NCI-H1092 treated with DMSO at 0.1 percent for 48 hours (cell line): Measurements from ENCODE around the gene TMEM245.
"Not testable (repeated sequence)": the region's sequence is repeated elsewhere in the genome, so short reads cannot be mapped to it uniquely, and the experiment has no call there.

Experiments
- DNase-seq: peaks from one replicate; lab custom pipeline; 2025; lab: John Stamatoyannopoulos, UW

Gene TMEM245

DNA sequence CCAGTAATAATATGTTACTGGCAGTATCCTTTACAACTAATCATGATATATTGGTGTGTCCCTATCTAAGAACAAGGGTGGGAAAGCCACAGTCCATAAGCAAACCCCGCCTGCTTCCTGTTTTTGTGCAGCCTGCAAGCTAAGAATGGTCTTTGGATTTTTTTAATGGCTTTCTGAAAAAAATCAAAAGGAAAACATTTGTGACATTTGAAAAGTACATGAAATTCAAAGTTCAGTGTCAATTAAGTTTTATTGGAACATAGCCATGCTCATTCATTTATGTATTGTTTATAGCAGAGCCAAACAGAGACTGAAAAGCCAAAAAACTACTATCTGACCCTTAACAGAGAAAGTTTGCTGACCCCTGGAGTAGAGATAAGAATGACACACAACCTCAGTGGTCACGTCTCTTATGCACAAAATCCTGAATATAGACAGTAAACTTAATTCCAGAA lies 12.8 kb upstream of the TMEM245 start:
- no peak for DNase-seq

- no peak for DNase-seq
Measured at GRCh38 chr9:109129470-109130197, 9.9 kb upstream of the TMEM245 start.

DNA sequence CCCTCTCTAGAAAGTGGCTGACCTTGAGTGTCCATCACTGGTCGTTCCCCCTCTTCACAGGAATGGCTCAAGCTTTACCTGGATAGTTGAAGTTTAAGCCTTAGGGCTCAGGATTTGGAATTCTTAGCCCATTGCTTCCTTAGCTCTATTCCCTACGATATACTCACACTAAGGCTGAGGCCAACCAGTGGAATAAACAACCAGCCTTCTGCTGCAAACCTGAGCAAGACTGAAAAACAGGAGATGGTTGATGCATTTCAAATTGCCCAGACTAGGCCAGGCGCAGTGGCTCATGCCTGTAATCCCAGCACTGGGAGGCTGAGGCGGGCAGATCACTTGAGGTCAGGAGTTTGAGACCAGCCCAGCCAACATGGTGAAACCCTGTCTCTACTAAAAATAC lies 6.9 kb upstream of the TMEM245 start:
- DNase-seq: not testable (repeated sequence)

- no peak for DNase-seq
Measured at GRCh38 chr9:109124121-109124520, 4.4 kb upstream of the TMEM245 start.

GRCh38 chr9:109122726-109123621 lies 3.2 kb upstream of the TMEM245 start:
- no peak for DNase-seq

GRCh38 chr9:109121232-109121796 lies 1.6 kb upstream of the TMEM245 start:
- DNase-seq: no peak

DNA sequence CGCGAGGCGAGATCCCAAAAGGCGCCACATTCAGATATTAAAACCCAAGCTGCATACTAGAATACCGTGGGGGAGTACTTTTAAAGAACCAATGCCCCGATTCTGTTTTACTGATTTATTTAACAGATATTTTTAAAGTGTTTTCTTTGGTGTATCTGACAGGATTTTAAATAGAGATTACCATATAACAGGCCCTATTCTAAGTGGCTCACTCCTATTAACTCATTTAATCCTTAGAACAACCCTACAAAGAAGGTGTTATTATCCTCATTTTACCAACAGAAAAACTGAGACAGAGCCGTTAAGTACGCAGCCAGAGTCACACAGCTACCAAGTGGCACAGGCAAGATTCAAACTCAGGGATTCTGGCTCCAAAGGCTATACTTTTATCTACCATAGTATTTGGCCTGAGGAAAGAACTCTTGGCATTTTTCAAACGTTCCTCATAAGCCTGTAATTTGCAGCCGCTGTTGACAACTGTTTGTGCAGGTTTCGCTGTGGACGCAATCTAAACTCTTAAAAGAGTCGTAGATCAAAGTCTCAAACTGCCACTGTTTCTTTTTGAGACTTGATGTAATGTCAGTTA lies 550 bp upstream of the TMEM245 start:
- no peak for DNase-seq

- no peak for DNase-seq
Measured at GRCh38 chr9:109118808-109119438, 824 bp downstream of the TMEM245 start.

DNA sequence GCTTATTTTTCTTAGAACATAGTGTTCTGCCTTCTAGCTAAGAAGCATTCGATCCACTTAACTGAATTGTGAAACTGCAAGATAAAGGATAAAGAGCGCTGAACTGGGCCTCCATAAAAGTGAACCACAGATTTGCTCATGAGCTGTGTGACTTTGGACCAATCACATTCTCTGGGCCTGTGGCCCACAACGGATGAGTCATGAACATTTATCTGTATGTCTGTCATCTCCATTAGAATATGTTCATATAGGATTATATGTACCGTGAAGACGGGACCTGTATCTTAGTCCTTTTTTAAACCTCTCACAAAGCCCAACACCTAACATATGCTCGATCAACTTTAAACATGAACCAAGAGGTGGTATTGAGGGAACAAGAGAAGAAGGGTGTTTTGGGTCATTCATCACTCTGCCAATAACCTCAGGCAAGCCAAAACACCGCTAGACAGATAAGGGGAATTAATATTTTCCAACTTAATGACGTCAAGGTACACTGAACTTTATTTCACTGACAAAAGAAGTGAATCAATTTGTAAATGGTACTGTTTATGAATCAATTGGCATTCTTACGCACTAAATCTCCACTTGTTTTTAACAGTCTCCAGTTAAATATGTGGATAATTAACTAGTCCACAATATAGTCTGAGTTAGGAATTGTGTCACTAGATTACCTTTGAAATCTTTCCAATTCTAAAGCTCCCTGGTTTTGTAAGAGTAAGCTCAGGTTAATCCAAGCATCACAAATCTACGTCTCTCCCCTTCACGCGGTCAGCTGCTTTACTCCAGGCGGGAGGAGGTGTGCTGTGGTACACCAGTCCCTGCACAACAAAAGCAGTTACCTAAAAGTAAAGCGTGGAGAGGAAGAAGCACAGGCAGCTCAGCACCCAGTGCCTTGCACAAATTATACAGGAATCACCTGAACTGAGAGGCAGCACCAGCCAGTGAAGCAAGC lies 1.6 kb downstream of the TMEM245 start:
- DNase-seq: no peak

DNA sequence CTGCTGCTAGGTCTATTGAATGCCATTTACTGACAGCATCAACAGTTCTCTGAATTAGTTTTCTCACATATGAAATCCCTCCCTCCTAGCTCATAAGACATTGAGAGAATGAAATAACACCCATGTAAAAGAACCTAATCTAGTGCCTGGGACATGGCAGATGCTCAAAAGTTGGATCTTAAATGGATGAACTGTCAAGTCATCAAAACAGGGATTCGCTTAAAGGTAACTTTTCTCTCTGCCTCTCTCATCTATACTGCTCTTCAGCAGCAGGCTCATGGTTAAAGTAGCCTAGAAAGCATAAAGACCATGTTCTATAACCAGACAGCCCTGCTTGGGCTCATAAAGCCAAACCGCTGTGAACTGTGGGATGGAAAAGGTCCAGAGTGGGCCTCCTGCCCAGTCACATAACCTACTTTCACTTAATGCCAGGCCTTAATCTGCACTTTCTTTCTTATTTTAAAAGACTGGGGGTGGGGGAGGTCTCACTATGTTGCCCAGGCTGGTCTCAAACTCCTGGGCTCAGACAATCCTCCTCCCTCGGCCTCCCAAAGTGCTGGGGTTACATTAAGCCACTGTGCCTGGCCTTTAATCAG lies 3.7 kb downstream of the TMEM245 start:
- no peak for DNase-seq

- DNase-seq: no peak
Measured at GRCh38 chr9:109114670-109115069, 5.1 kb downstream of the TMEM245 start.

- no peak for DNase-seq
Measured at GRCh38 chr9:109113892-109114609, 5.7 kb downstream of the TMEM245 start.

- no peak for DNase-seq
Measured at GRCh38 chr9:109113254-109113653, 6.5 kb downstream of the TMEM245 start.

DNA sequence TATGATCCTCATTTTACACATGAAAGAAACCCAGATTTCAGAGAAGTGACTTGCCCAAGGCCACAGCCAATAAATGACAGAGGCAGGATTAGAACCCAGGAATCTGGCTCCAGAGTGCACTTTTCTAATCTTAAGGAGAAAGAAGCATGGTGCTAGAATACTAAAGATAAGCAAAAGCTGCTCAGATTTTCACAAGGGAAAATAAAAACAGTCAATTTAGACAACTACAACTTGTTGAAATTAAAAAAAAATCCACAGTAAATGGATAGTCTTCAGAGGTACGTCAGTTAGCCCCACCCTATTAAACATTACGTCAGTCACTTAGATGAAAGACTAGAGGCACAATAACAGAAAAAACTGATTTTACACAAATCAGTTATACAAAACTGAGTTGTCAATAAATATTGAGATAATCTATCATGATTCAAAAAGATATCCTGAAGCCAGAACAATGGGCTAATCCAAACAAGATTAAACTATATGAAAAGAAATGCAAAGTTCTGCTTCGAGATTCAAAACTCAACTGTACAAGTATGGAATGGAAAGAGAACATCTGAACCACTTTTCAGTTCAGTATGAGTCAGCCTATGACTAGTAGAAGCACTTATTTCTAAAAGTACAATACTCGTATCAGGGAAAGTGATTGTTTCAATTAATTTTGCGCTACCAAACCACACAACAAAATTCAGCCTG lies 9.3 kb downstream of the TMEM245 start:
- DNase-seq: no peak

- no peak for DNase-seq
Measured at GRCh38 chr9:109109967-109110328, 9.8 kb downstream of the TMEM245 start.

DNA sequence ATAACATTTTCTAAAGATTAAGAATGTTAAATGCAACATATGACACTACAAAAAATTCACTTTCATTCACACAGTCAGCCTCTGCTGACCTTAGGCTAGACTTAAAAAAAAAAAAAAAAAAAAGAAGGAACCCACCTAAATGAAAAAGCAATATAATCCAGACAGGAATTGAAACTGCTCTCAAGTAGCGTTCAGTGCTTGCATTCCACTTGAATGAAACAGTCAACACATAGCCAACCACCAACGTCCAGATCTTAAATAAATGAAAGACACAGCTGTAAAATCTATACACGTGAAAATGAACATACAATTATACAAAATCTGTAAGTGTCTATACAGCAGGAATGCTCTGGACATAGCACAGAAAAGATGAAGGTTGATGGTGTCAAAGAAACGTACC lies 11.4 kb downstream of the TMEM245 start:
- DNase-seq: no peak

GRCh38 chr9:109107402-109108240 lies 12.1 kb downstream of the TMEM245 start:
- no peak for DNase-seq

DNA sequence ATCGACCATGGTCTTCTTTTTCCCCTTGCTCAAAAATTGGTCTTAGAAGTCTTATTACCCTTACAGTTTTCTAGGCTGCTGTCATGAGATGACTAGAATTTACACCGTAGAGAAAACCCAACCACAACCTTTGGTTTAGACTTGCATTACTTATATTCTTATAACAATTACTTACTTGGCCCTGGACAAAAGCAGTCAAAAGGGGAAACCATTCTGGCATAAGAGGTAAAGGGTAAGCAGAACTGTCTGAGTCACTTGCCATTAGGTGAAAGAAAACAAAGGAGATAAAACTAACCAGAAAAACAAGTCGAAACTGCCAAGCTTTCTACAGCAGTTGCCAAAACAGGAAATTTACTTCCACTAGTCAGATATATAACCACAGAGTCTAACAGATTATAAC lies 17.9 kb downstream of the TMEM245 start:
- DNase-seq: no peak
